Measurements from ENCODE around the gene FKBP1A. TPM values are rescaled to one million over a fixed set of nuclear protein-coding genes. Genes with fewer than 3 reads are reported as not detected.

Gene FKBP1A
- polyA plus RNA-seq, 1 of the 3 experiments (the other 2 are of a cell fraction), result 362 TPM

- no peak overlapping the region for H3K4me2 ChIP-seq
- H3K27me3 ChIP-seq (ENCODE audit: insufficient read depth), result no peaks in the 10 kb centered on the region
- H3K9ac ChIP-seq, result no peak overlapping the region
- H2AFZ ChIP-seq (ENCODE audit: low read depth), result no peak overlapping the region
- H3K79me2 ChIP-seq (ENCODE audit: insufficient read depth), result peaks cover 24% of the 10 kb centered on the region
- H3K27ac ChIP-seq (ENCODE audit: low read depth in 2 of 2, low read length in 1 of 2), result no peak overlapping the region
- H3K9me3 ChIP-seq, result no peaks in the 10 kb centered on the region
- ChIA-PET POLR2A (no interaction called here), CTCF (no interaction called here)
- WGBS (ENCODE audit: low lambda C conversion rate), result 95% methylated on average over 5 of the region's 5 CpGs
- peaks cover 3 to 5% of the 10 kb centered on the region in 2 experiments; a peak in 2 of 4 replicates for H3K4me1 ChIP-seq (ENCODE audit: control insufficient read depth in 1 of 2, insufficient read depth in 2 of 2, low read depth in 1 of 2, low read length in 1 of 2)
- H3K36me3 ChIP-seq (replicated peaks in 1 of 2; ENCODE audit: control insufficient read depth in 1 of 2, insufficient read depth in 2 of 2, low read length in 1 of 2), result peaks cover 10 to 22% of the 10 kb centered on the region in 2 experiments
- peaks cover 12% of the 10 kb centered on the region for H3F3A ChIP-seq (replicated peaks; ENCODE audit: insufficient read depth)
- no peaks in the 10 kb centered on the region for H3K9me2 ChIP-seq
- no peak for TF ChIP-seq TCF12 (IDR thresholded peaks at IDR 0.05)
- TF ChIP-seq, protein P1, sequence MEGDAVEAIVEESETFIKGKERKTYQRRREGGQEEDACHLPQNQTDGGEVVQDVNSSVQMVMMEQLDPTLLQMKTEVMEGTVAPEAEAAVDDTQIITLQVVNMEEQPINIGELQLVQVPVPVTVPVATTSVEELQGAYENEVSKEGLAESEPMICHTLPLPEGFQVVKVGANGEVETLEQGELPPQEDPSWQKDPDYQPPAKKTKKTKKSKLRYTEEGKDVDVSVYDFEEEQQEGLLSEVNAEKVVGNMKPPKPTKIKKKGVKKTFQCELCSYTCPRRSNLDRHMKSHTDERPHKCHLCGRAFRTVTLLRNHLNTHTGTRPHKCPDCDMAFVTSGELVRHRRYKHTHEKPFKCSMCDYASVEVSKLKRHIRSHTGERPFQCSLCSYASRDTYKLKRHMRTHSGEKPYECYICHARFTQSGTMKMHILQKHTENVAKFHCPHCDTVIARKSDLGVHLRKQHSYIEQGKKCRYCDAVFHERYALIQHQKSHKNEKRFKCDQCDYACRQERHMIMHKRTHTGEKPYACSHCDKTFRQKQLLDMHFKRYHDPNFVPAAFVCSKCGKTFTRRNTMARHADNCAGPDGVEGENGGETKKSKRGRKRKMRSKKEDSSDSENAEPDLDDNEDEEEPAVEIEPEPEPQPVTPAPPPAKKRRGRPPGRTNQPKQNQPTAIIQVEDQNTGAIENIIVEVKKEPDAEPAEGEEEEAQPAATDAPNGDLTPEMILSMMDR (IDR thresholded peaks at IDR 0.05), result no peak
- no peak for DNase-seq
- no peak overlapping the region for H3K4me3 ChIP-seq (ENCODE audit: low read depth in 2 of 2, low read length in 1 of 2)
- H4K20me1 ChIP-seq (ENCODE audit: insufficient read depth), result no peaks in the 10 kb centered on the region
These were observed 55.4 kb downstream of the FKBP1A start for GRCh38 chr20:1337441-1337840.

- no peak overlapping the region for H3K4me3 ChIP-seq (ENCODE audit: low read depth in 2 of 2, low read length in 1 of 2)
- no peak overlapping the region for H3K9ac ChIP-seq
- no peaks in the 10 kb centered on the region for H3K9me2 ChIP-seq
- no peak for DNase-seq
- peaks cover 28% of the 10 kb centered on the region for H3K79me2 ChIP-seq (ENCODE audit: insufficient read depth)
- ChIA-PET CTCF (no interaction called here), POLR2A (no interaction called here)
- 92% methylated on average over 13 of the region's 14 CpGs for WGBS (ENCODE audit: low lambda C conversion rate)
- no peaks in the 10 kb centered on the region for H3K27me3 ChIP-seq (ENCODE audit: insufficient read depth)
- TF ChIP-seq, protein P2, sequence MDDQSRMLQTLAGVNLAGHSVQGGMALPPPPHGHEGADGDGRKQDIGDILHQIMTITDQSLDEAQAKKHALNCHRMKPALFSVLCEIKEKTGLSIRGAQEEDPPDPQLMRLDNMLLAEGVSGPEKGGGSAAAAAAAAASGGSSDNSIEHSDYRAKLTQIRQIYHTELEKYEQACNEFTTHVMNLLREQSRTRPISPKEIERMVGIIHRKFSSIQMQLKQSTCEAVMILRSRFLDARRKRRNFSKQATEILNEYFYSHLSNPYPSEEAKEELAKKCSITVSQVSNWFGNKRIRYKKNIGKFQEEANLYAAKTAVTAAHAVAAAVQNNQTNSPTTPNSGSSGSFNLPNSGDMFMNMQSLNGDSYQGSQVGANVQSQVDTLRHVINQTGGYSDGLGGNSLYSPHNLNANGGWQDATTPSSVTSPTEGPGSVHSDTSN (IDR thresholded peaks at IDR 0.05), result no peak
- TF ChIP-seq FOSL2 (IDR thresholded peaks at IDR 0.05; ENCODE audit: borderline replicate concordance, low read depth) (no peak), GATA2 (CRISPR knock-in tag; IDR thresholded peaks at IDR 0.05) (no peak), EP300 (IDR thresholded peaks at IDR 0.05; ENCODE audit: borderline replicate concordance in 1 of 2, low read depth in 1 of 2, low read length in 1 of 2) (no peak), FOXM1 (IDR thresholded peaks at IDR 0.05; ENCODE audit: low read depth) (no peak), RFX5 (IDR thresholded peaks at IDR 0.05; ENCODE audit: low read length) (no peak), CHD2 (IDR thresholded peaks at IDR 0.05; ENCODE audit: low read length, partially characterized antibody) (no peak), RCOR1 (IDR thresholded peaks at IDR 0.05; ENCODE audit: low read length) (no peak), NRF1 (IDR thresholded peaks at IDR 0.05; ENCODE audit: low read depth, low read length) (no peak)
- TF ChIP-seq, protein P3, sequence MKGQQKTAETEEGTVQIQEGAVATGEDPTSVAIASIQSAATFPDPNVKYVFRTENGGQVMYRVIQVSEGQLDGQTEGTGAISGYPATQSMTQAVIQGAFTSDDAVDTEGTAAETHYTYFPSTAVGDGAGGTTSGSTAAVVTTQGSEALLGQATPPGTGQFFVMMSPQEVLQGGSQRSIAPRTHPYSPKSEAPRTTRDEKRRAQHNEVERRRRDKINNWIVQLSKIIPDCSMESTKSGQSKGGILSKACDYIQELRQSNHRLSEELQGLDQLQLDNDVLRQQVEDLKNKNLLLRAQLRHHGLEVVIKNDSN (IDR thresholded peaks at IDR 0.05; ENCODE audit: borderline replicate concordance, low read depth), result no peak
- H3K9me3 ChIP-seq, result no peaks in the 10 kb centered on the region
- H4K20me1 ChIP-seq (ENCODE audit: insufficient read depth), result 0 out of 2 replicates have a peak, but pooled peaks cover 3% of the 10 kb centered on the region
- H3K4me2 ChIP-seq, result no peak overlapping the region
- H3K36me3 ChIP-seq (replicated peaks in 1 of 2; ENCODE audit: control insufficient read depth in 1 of 2, insufficient read depth in 2 of 2, low read length in 1 of 2), result peaks cover 10 to 22% of the 10 kb centered on the region in 2 experiments
- H3F3A ChIP-seq (replicated peaks; ENCODE audit: insufficient read depth), result peaks cover 7% of the 10 kb centered on the region
- peaks cover 0 to 5% of the 10 kb centered on the region in 2 experiments; a peak in 1 of 4 replicates for H3K4me1 ChIP-seq (ENCODE audit: control insufficient read depth in 1 of 2, insufficient read depth in 2 of 2, low read depth in 1 of 2, low read length in 1 of 2)
- no peak overlapping the region for H2AFZ ChIP-seq (ENCODE audit: low read depth)
- no peak overlapping the region for H3K27ac ChIP-seq (ENCODE audit: low read depth in 2 of 2, low read length in 1 of 2)
These were observed 56.0 kb downstream of the FKBP1A start for GRCh38 chr20:1336699-1337367.

Data from SK-N-SH (cell line).